Activated naive CD4-positive, alpha-beta T cell treated with anti-CD3 and anti-CD28 coated beads, Interleukin-2, amount 10 ng/mL, durations not matched to agents 7 days and 5 days (primary cell): ENCODE data around the gene CLCN2.
"Not testable (repeated sequence)": the region's sequence is repeated elsewhere in the genome, so short reads cannot be mapped to it uniquely, and the experiment has no call there.

Source experiments
- CTCF ChIA-PET: fragments of 350-600 bp; sonication (Branson Sonifier 250); formaldehyde crosslinking; loops from one replicate; lab custom pipeline; 2021; ENCODE audit warnings: antibody characterized with exemption; lab: Charles Lee
- DNase-seq: peaks from one replicate; pipeline ENCODE4 v3.0.0-alpha.2; 2020
- H3K27ac Mint-ChIP-seq: one replicate; pipeline ENCODE4 v1.8.0; 2021; ENCODE audit warnings: mild to moderate bottlenecking, moderate library complexity, mixed read lengths
- H3K27me3 Mint-ChIP-seq: one replicate; pipeline ENCODE4 v1.8.0; 2021; ENCODE audit warnings: mild to moderate bottlenecking, mixed read lengths
- H3K36me3 Mint-ChIP-seq: one replicate; pipeline ENCODE4 v1.8.0; 2021; ENCODE audit warnings: mixed read lengths
- H3K4me1 Mint-ChIP-seq: one replicate; pipeline ENCODE4 v1.8.0; 2021; ENCODE audit warnings: mixed read lengths
- H3K4me3 Mint-ChIP-seq: one replicate; pipeline ENCODE4 v1.8.0; 2021; ENCODE audit warnings: mild to moderate bottlenecking, moderate library complexity, mixed read lengths
- H3K9me3 Mint-ChIP-seq: one replicate; pipeline ENCODE4 v1.8.0; 2021; ENCODE audit warnings: mixed read lengths

The CLCN2 gene

DNA sequence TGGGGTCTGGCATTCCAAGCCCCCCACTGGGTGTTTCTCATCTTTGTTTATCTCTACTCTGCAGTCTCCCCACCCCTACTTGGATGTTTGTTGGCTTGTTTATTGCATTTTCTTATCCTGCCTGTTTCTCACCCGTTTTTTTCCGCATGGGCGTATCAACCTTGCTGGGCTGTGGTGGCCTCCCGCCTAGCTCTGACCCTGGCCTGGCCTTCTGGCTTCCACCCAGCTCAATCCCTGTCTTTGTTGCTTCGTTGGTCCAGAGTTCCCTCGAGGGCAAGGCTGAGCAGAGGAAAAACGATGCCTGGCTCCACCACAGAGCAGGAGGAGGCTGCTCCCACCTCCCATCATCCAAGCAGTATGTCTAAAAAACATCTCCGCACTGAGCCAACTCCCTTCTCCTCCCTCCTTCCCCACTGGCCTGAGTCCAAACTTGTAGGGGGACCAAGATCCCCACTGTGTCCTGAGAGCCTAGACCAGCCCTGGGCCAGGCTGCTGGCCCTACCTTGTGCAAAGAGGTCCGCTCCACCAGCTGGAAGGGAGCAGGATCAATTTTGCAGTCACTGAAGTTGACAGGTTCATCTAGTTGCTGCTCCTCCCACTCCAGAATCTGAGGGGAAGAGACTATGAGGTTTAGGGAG lies 9.8 kb downstream of the CLCN2 start:
- no peaks in the 10 kb centered on the region for H3K36me3 Mint-ChIP-seq
- no peaks in the 10 kb centered on the region for H3K9me3 Mint-ChIP-seq
- H3K27ac Mint-ChIP-seq, result no peak overlapping the region

GRCh38 chr3:184350618-184351017 lies 10.8 kb downstream of the CLCN2 start:
- no peak overlapping the region for H3K27ac Mint-ChIP-seq
- no peaks in the 10 kb centered on the region for H3K9me3 Mint-ChIP-seq
- H3K4me3 Mint-ChIP-seq, result no peak overlapping the region
- CTCF ChIA-PET, result no interaction called here
- H3K4me1 Mint-ChIP-seq, result no peaks in the 10 kb centered on the region
- no peak for DNase-seq
- no peaks in the 10 kb centered on the region for H3K36me3 Mint-ChIP-seq
- no peaks in the 10 kb centered on the region for H3K27me3 Mint-ChIP-seq

More for the DNA sequence above, 9.8 kb downstream of the CLCN2 start:
- no peak overlapping the region for H3K4me3 Mint-ChIP-seq
- DNase-seq, result no peak
- H3K4me1 Mint-ChIP-seq, result no peaks in the 10 kb centered on the region
- CTCF ChIA-PET, result interaction anchor here (1.1 to 1.4 kb wide), 3 partner anchors 9 to 189 kb away, joined by 3 read pairs; partner anchors contain the start of genes CLCN2 and POLR2H
- no peaks in the 10 kb centered on the region for H3K27me3 Mint-ChIP-seq

GRCh38 chr3:184349563-184350470 lies 11.6 kb downstream of the CLCN2 start:
- DNase-seq, result no peak
- CTCF ChIA-PET, result no interaction called here
- H3K4me1 Mint-ChIP-seq, result no peaks in the 10 kb centered on the region
- no peak overlapping the region for H3K4me3 Mint-ChIP-seq
- no peaks in the 10 kb centered on the region for H3K27me3 Mint-ChIP-seq
- H3K36me3 Mint-ChIP-seq, result no peaks in the 10 kb centered on the region
- no peaks in the 10 kb centered on the region for H3K9me3 Mint-ChIP-seq
- H3K27ac Mint-ChIP-seq, result no peak overlapping the region

DNA sequence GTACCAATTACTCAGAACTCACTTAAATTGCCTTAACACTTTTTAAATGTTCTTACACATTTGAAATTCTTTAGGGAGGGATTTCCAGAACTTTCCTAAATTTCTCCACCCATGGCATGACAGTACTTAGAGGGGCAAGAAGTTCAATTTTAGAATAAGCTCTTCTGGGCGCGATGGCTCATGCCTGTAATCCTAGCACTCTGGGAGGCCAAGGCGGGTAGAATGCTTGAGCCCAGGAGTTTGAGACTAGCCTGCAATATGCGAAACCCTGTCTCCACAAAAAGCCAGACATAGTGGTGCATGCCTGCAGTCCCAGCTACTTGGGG lies 13.4 kb downstream of the CLCN2 start:
- H3K36me3 Mint-ChIP-seq, result no peaks in the 10 kb centered on the region
- no peak overlapping the region for H3K4me3 Mint-ChIP-seq
- H3K4me1 Mint-ChIP-seq, result no peaks in the 10 kb centered on the region
- no peak for DNase-seq
- H3K9me3 Mint-ChIP-seq, result no peaks in the 10 kb centered on the region
- H3K27ac Mint-ChIP-seq, result no peak overlapping the region
- CTCF ChIA-PET, result no interaction called here
- H3K27me3 Mint-ChIP-seq, result no peaks in the 10 kb centered on the region

- CTCF ChIA-PET, result interaction anchor here (2.5 kb wide), 1 partner anchor 24 kb away, joined by 6 read pairs; no protein-coding TSS in a partner anchor
- Mint-ChIP-seq H3K4me3 (no peak overlapping the region), H3K9me3 (no peaks in the 10 kb centered on the region), H3K36me3 (no peaks in the 10 kb centered on the region), H3K27ac (no peak overlapping the region), H3K4me1 (no peaks in the 10 kb centered on the region), H3K27me3 (no peaks in the 10 kb centered on the region)
- no peak for DNase-seq
These were observed 13.9 kb downstream of the CLCN2 start for GRCh38 chr3:184347321-184348056.

DNA sequence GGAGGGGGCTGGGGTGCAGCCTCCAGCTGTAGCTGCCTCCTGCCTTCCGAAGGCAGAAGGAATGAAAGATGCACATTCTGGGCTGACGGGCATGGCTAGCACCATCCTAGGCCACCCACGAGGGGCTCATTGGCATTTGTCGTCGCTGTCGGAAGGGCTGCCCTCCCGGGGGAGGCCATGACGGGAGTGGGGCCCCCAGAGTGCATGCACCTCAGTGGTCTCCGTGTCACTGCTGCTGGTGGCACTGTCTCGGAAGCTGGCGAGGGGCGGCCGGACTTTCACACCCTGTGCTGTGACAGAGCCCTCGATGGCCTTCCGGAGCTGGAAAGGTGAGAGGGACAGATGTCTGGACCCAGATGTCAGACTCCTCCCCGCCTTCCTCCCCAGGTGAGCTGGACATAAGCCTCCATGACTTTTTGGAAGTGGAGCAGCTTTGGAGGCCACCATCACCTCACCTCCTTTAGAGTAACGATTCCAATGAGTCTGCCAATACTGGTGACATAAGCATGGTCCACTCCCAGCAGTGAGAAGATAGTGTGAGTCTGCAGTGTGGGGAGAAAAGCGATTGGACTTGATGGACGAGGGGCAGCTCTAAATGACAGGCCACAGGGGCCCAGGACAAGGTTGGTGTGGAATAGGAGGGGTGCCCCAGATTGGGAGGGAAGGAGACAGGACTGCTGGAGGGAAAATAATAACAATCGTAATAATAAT lies 14.8 kb downstream of the CLCN2 start:
- no peak for DNase-seq
- CTCF ChIA-PET, result interaction anchor here (1.1 to 2.5 kb wide), 2 partner anchors 8 to 25 kb away, joined by 3 to 6 read pairs; no protein-coding TSS in a partner anchor
- Mint-ChIP-seq H3K36me3 (no peaks in the 10 kb centered on the region), H3K9me3 (no peaks in the 10 kb centered on the region), H3K27me3 (no peaks in the 10 kb centered on the region), H3K27ac (no peak overlapping the region), H3K4me1 (no peaks in the 10 kb centered on the region), H3K4me3 (no peak overlapping the region)

DNA sequence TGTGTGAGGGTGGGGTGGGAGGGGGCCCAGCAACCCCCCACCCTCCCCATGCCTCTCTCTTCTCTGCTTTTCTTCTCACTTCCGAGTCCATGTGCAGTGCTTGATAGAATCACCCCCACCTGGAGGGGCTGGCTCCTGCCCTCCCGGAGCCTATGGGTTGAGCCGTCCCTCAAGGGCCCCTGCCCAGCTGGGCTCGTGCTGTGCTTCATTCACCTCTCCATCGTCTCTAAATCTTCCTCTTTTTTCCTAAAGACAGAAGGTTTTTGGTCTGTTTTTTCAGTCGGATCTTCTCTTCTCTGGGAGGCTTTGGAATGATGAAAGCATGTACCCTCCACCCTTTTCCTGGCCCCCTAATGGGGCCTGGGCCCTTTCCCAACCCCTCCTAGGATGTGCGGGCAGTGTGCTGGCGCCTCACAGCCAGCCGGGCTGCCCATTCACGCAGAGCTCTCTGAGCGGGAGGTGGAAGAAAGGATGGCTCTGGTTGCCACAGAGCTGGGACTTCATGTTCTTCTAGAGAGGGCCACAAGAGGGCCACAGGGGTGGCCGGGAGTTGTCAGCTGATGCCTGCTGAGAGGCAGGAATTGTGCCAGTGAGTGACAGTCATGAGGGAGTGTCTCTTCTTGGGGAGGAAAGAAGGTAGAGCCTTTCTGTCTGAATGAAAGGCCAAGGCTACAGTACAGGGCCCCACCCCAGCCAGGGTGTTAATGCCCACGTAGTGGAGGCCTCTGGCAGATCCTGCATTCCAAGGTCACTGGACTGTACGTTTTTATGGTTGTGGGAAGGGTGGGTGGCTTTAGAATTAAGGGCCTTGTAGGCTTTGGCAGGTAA lies 15.9 kb downstream of the CLCN2 start:
- Mint-ChIP-seq H3K4me1 (peaks cover 8% of the 10 kb centered on the region), H3K4me3 (no peak overlapping the region), H3K27ac (no peak overlapping the region), H3K36me3 (no peaks in the 10 kb centered on the region), H3K9me3 (no peaks in the 10 kb centered on the region), H3K27me3 (no peaks in the 10 kb centered on the region)
- no peak for DNase-seq
- CTCF ChIA-PET, result interaction anchor here (0.6 to 2.5 kb wide), 4 partner anchors 8 to 457 kb away, joined by 3 to 6 read pairs (median 4); no protein-coding TSS in a partner anchor

DNA sequence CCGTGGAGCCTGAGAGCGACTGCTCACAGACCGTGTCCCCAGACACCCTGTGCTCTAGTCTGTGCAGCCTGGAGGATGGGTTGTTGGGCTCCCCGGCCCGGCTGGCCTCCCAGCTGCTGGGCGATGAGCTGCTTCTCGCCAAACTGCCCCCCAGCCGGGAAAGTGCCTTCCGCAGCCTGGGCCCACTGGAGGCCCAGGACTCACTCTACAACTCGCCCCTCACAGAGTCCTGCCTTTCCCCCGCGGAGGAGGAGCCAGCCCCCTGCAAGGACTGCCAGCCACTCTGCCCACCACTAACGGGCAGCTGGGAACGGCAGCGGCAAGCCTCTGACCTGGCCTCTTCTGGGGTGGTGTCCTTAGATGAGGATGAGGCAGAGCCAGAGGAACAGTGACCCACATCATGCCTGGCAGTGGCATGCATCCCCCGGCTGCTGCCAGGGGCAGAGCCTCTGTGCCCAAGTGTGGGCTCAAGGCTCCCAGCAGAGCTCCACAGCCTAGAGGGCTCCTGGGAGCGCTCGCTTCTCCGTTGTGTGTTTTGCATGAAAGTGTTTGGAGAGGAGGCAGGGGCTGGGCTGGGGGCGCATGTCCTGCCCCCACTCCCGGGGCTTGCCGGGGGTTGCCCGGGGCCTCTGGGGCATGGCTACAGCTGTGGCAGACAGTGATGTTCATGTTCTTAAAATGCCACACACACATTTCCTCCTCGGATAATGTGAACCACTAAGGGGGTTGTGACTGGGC lies 16.7 kb downstream of the CLCN2 start:
- CTCF ChIA-PET, result interaction anchor here (1.3 kb wide), 1 partner anchor 9 kb away, joined by 4 read pairs; no protein-coding TSS in a partner anchor
- no peaks in the 10 kb centered on the region for H3K9me3 Mint-ChIP-seq
- no peak overlapping the region for H3K27ac Mint-ChIP-seq
- H3K4me3 Mint-ChIP-seq, result no peak overlapping the region
- H3K4me1 Mint-ChIP-seq, result peaks cover 9% of the 10 kb centered on the region
- no peaks in the 10 kb centered on the region for H3K27me3 Mint-ChIP-seq
- no peaks in the 10 kb centered on the region for H3K36me3 Mint-ChIP-seq
- DNase-seq, result no peak

- Mint-ChIP-seq H3K36me3 (no peaks in the 10 kb centered on the region), H3K4me3 (no peak overlapping the region), H3K27me3 (no peaks in the 10 kb centered on the region), H3K4me1 (peaks cover 9% of the 10 kb centered on the region), H3K27ac (no peak overlapping the region), H3K9me3 (no peaks in the 10 kb centered on the region)
- CTCF ChIA-PET, result no interaction called here
- no peak for DNase-seq
These were observed 18.1 kb downstream of the CLCN2 start for GRCh38 chr3:184343200-184343876.

GRCh38 chr3:184341925-184342324 lies 19.5 kb downstream of the CLCN2 start:
- Mint-ChIP-seq H3K27ac (no peak overlapping the region), H3K27me3 (peaks cover 10% of the 10 kb centered on the region), H3K4me3 (no peak overlapping the region), H3K36me3 (no peaks in the 10 kb centered on the region), H3K4me1 (peaks cover 19% of the 10 kb centered on the region), H3K9me3 (no peaks in the 10 kb centered on the region)
- CTCF ChIA-PET, result no interaction called here
- DNase-seq, result no peak

DNA sequence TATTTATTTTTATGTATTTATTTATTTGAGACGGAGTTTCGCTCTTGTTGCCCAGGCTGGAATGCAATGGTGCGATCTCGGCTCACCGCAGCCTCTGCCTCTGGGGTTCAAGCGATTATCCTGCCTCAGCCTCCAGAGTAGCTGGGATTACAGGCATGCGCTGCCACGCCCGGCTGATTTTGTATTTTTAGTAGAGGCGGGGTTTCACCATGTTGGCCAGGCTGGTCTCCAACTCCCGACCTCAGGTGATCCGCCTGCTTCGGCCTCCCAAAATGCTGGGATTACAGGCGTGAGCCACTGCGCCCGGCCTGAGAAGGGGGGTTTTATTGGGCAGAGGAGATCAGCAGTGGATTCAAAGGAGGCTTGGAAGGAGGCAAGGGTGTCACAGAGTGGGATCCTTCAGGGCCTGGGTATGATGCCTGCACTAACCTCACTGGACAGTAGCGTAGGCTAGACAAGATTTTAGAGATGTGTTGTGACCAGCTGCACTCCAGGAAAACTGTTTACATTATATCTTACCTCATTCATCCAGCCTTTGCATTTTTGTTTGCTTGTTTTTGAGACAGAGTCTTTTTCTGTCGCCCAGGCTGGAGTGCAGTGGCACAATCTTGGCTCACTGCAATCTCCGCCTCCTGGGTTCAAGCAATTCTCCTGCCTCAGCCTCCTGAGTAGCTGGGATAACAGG lies 21.8 kb downstream of the CLCN2 start:
- DNase-seq, H3K27ac Mint-ChIP-seq, H3K9me3 Mint-ChIP-seq, H3K36me3 Mint-ChIP-seq, H3K4me3 Mint-ChIP-seq: not testable (repeated sequence)
- CTCF ChIA-PET, result interaction anchor here (0.8 kb wide), 1 partner anchor 14 kb away, joined by 3 read pairs; no protein-coding TSS in a partner anchor
- peaks cover 32% of the 10 kb centered on the region for H3K4me1 Mint-ChIP-seq
- H3K27me3 Mint-ChIP-seq, result peaks cover 10% of the 10 kb centered on the region

GRCh38 chr3:184339001-184339400 lies 22.4 kb downstream of the CLCN2 start:
- Mint-ChIP-seq H3K27me3 (peaks cover 10% of the 10 kb centered on the region), H3K4me1 (peaks cover 37% of the 10 kb centered on the region), H3K36me3 (peaks cover 4% of the 10 kb centered on the region), H3K9me3 (no peaks in the 10 kb centered on the region), H3K27ac (no peak overlapping the region), H3K4me3 (no peak overlapping the region)
- no peak for DNase-seq
- CTCF ChIA-PET, result interaction anchor here (0.8 kb wide), 1 partner anchor 15 kb away, joined by 3 read pairs; no protein-coding TSS in a partner anchor
